T47D (cell line): ENCODE results near the gene CRYBB2.
"Not testable (repeated sequence)": the region's sequence is repeated elsewhere in the genome, so short reads cannot be mapped to it uniquely, and the experiment has no call there.

Experiments used
- DNase-seq, 2 experiments: peaks; one replicate each; pipeline versions ENCODE4 v3.0.0 to v3.0.0-alpha.2; 2011 to 2012; ENCODE audit warnings: low read depth in 1 of 2, low spot score in 1 of 2
- JUND ChIP-seq: IDR thresholded peaks from 2 replicates; pipeline ENCODE4 v1.6.1; 2012; ENCODE audit warnings: low read depth
- in situ Hi-C: cut with HindIII; loops from 2 replicates; pipeline ENCODE4 v1.10.0; 2016; ENCODE audit warnings: low sequenced_read_pairs, low pct_unique_long_range_greater_than_20kb

CRYBB2 gene, protein sequence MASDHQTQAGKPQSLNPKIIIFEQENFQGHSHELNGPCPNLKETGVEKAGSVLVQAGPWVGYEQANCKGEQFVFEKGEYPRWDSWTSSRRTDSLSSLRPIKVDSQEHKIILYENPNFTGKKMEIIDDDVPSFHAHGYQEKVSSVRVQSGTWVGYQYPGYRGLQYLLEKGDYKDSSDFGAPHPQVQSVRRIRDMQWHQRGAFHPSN

DNA sequence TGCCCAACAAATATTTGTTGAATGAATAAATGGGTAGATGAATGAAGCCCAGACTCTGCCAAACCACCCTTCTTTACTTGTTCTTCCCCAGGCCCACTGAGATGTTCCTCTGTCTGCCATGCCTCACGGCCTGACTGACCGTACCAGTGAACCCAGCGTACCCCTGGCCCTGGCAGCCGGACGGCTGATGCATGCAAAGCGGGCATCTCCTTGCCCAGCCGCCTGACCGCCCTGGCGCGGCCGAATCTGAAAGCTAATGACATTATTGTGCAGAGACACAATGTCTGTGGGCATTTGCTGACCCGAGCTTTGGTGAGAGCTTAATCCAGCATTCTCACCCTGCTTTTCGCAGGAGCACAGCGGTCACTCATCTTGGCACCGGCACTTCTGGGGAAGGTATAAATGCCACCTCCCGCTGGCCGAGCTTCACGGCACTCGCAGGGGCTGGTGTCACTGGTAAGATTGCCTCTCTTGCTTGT lies at the start of gene CRYBB2:
Gene CRYBB2 (plus strand): TSS at position 429 of the 479 bp plus-strand sequence. CDS start 1,791 bp downstream, outside the sequence.
- TF ChIP-seq JUND = no peak
- in situ Hi-C loops = no loop called here

DNA sequence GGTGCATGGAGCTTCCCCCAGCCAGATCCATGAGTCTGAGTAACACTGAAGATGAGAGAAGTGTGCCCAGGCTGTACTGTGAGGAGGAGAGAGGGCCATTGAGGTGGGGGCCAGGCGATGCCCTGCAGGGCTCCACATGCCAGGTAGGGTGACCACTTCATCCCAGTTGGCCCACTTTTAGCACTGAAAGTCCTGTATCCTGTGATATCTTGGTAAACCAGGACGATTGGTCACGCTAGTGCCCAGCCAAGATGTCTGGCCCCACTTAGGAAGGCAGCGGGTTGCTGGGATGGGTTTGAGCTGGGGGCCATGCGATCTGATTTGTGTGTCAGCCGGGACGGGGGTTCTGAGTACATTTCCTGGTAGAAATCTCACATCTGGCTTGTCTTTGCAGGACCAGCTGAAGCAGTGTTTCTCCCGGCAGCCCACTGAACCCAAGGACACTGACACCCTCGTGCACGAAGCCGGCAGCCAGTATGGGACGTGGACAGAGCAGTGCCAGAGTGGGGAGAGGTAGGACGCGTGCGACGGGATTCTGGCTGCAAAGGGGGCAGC lies 48.9 kb upstream of the CRYBB2 start:
- no peak for DNase-seq
- no peak for TF ChIP-seq JUND
- in situ Hi-C loops = no loop called here

More for the DNA sequence above, at the start of gene CRYBB2:
- no peak for DNase-seq

DNA sequence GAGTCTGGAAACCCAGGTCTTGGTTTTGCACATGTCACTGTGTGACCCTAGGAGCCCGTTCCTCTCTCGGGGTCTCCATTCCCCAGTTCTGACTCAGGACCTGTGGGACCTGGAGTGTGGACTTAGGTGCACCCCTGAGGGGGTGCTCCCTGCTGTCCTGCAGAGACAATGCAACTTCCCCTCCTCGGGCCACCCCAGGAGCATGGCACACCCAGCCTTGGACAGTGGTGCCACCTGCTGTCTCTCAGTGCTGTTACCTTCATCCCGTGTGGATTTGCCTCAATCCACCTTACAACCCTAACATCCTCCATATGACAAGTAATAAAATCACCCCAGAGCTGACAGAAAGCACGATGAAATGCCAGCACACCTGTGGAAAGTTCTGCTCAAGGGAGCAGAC lies 47.3 kb upstream of the CRYBB2 start:
- in situ Hi-C loops = no loop called here
- TF ChIP-seq JUND = no peak
- peak; percentile 36 to 64 for DNase-seq

DNA sequence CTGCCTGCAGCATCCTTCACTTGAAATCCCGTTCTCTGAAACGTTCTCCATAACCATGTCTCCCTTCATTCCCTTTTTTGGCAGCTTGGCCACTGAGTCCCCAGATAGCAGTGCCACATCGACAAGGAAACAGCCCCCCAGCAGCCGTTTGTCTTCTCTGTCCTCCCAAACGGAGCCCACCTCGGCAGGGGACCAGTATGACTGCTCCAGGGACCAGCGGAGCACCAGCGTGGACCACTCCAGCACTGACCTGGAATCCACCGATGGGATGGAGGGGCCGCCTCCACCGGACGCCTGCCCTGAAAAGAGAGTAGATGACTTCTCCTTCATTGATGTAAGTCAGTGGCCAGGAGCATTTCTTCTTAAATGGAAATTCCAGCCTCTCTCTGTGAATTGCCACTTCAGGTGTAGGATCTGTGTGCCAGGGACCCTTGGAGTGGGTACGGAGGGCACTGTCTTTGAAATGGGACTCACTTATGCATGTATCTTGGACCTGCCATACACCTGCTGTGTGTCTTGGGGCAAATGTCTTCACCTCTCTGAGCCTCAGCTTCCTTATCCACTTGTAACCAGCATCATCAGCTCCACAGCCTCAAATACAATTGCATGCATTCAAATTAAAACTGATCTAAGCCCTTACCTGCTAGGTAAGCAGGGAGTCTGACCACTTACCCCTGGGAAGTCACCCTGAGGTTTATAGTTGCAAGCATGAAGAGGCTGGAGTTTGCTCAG lies 45.1 kb upstream of the CRYBB2 start:
- TF ChIP-seq JUND = no peak
- in situ Hi-C loops = no loop called here
- no peak for DNase-seq

DNA sequence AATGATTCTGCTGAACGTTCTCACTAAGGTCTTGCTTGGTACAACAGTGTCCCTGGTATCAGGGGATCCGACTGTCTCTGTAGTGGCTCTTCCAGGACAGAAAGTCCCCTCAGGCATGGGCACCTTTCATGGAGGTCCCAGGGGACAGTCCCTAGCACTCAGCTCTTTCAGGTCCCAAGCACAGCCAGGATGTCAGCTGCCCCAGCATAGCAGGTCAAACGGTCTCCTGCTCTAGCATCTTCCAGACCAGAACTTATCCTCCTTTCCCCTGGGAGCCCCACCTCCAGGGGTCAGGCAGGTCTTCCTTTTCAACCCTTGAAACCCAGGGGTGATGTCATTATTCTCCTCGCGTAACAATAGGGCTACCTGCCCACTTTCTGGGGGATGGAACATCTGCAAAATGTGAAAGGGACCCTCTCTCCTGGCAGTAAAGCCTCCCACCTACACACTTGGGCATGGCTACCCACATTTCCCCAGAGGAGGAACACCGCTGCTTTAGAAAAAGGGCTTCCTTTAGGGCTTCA lies 44.5 kb upstream of the CRYBB2 start:
- DNase-seq = no peak
- in situ Hi-C loops = no loop called here
- no peak for TF ChIP-seq JUND

DNA sequence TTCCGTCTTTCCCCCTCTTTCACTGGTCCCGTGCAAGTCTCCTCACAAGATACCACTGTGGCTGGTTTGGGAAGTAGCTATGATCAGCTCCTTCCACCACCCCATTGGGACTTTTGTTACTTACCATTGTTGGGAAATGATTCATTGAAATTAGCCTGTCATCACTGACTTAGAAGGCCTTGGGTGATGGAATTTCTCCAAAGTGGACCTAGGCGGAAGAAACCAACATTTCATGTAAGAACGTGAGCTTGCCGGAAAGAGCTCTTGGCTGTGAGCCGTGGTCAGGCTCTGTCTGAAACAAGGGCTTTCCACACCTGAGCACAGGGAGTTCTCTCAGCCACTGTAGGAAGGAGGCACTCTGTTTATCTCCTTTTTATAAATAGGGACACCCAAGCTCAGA lies 43.3 kb upstream of the CRYBB2 start:
- TF ChIP-seq JUND = no peak
- DNase-seq = no peak
- in situ Hi-C loops = no loop called here

DNA sequence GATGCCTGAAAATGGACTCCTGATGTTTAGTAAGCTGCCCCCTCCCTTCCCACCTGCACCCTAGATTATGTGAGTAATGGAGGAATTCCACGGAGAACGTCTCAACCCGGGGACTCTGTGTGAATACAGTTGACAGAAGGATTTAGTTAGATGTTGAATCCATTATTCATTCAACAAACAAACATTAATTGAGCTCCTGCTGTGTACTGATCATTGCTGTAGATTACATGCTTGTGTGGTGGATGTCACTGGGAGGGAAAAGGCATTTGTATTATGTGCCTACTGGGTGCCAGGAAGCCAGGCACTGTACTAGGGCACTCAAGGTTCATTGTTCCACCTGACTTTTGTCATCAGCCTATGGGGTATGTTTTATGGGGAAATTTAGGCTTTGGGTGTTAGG lies 42.6 kb upstream of the CRYBB2 start:
- in situ Hi-C loops = no loop called here
- peak in 1 of 2 experiments; percentile 60 for DNase-seq
- no peak for TF ChIP-seq JUND

DNA sequence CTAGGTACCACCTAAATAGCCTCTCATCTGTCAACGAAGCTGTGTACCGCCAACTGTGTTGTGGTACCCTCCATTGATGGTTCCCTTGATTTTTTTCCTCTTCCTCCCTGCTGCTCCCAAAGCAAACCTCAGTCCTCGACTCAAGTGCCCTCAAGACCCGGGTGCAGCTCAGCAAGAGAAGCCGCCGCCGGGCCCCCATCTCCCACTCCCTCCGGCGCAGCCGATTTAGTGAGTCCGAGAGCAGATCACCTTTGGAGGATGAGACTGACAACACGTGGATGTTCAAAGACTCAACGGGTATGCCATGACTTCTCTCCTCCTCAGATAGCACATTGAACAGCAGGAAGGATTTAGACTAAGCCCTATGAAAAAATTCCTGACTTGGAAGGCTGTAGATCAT lies 42.2 kb upstream of the CRYBB2 start:
- TF ChIP-seq JUND = no peak
- no peak for DNase-seq
- in situ Hi-C loops = no loop called here

DNA sequence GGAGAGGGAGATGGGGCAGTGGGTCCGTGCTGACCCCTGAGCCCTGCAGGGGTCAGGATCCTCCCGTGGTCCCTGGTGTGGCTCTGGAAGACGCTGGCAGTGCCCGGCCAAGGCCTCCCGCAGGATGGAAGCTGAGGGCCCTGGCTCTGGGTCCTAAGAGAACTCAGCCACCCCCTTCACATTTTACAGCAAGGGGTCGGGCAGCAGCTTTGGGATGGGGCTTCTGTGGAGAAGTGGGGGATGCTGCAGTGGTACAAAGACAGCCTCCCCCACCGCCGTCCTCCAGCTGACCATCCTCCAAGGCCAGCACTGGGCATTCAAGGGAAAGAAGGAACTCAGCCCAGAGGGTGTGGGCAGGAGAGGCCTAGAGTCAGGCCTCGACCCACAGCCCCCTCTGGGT lies 41.5 kb upstream of the CRYBB2 start:
- TF ChIP-seq JUND = no peak
- DNase-seq = no peak
- in situ Hi-C loops = no loop called here

DNA sequence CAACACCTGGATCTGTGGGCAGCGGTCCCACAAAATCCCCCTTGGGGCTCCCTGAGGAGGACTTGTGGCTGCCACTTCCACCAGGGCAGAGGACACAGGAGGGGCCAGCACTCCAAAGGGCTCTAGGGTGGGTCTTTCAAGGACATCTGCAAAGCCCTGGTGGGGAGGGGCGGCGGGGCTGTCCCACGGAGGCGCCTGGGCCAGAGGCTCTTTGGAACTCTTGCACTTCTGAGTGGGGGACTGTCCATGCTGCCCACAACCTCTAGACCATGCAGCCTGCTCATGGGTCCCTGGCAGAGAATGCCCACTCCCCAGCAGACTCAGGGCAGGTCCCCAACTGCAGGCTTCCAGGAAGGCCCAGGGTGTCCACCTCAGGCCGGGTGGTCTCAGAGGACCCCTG lies 41.1 kb upstream of the CRYBB2 start:
- not testable (repeated sequence) for DNase-seq

DNA sequence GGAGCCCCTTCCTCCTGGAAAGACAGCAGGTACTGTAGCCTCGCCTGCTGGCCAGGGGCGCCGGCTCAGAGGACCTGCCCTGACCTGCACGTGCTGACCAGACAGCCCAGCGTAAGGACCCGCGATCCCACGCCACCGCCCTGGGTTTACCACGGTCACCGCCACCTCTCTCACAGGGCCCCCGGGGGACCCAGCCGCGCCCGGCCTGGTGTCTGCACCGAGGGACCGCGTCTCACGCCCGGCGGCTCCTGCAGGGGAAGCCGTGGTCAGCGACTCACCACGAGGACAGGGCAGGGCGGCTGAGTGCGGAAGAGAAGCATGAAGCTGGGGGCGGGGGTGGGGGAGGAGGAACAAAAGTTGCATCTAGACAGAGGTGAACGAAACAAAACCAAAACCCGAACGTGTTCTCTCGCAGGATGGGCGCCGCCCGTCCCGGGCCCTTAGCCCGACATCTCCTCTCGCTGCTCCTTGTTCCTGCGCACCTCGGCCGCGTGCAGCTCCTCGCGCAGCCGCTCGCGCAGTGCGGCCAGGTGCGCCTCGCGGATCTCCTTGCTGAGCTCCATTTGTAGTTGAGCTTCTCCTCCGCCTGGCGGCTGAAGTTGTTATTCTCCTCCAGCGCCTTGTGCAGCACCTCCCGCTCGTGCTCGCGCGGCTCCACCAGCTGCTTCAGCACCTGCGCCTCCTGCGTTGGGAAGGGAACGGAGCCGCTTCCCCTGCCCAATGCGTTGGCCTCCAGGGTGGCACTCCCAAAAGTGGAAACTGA lies 40.4 kb upstream of the CRYBB2 start:
- DNase-seq, in situ Hi-C loops: not testable (repeated sequence)

More for the DNA sequence above, 41.1 kb upstream of the CRYBB2 start:
- in situ Hi-C loops = not testable (repeated sequence)
